ENCODE measurements around the gene ESRRG. TPM values are rescaled to one million over a fixed set of nuclear protein-coding genes. Genes with fewer than 3 reads are reported as not detected.

ESRRG gene
- polyA plus RNA-seq: 3.7 and 4.9 TPM in 2 replicates
- polyA minus RNA-seq: 16.1 and 30.1 TPM in 2 replicates

DNA sequence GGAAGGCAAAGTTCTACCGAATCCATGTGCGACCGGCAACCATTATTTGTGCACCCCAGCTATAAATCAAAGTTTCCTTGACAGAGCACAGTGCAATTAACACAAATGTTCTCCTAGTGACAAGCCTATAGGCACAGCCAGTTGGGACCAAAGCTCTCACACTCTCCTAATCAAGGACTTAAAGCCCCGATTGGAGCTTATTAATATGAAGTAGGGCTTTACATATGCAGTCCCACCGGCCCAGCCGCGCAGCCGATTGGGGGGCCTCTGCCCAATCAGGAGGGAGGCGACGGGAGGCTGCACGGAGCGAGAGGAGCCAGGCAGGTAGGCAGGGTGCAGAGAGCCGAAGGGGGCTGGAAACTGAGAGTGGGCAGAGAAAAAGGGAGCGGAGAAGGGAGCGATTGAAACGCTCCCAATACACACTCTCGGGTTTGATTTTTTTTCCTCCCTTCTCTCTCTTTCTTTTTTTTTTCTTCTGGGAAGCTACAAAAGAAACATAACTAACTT lies at the start of gene ESRRG:
Gene ESRRG, minus strand, starts transcription at position 156 of the 507 bp plus-strand sequence. Its CDS starts 130 bp downstream, at position 26.
- Histone ChIP-seq H3K79me2 (replicated peaks; ENCODE audit: insufficient read depth, low read length) (peaks cover 16% of the 10 kb centered on the region), H3F3A (ENCODE audit: insufficient read depth, low read length, poor library complexity, severe bottlenecking) (peaks cover 17% of the 10 kb centered on the region), H3K9ac (ENCODE audit: low read length) (peak within 1 kb of the TSS; percentile 34), H3K9me2 (ENCODE audit: insufficient read depth, low read length) (no peaks in the 10 kb centered on the region), H3K36me3 (ENCODE audit: insufficient read depth, low read length) (no peaks in the 10 kb centered on the region), H3K4me3 (ENCODE audit: low read length) (peak within 1 kb of the TSS; percentile 67), H4K20me1 (ENCODE audit: insufficient read depth) (no peaks in the 10 kb centered on the region), H3K27ac (ENCODE audit: low read length) (peak within 1 kb of the TSS; percentile 63), H3K9me3 (ENCODE audit: low read length) (no peaks in the 10 kb centered on the region), H3K4me2 (ENCODE audit: low read length) (peak within 1 kb of the TSS; percentile 77), H2AFZ (ENCODE audit: low read depth, low read length) (no peak within 1 kb of the TSS), H3K27me3 (ENCODE audit: insufficient read depth, low read depth, low read length) (no peaks in the 10 kb centered on the region)
- TF ChIP-seq POLR2AphosphoS5 (IDR thresholded peaks at IDR 0.05): peak; percentile 12
- TF ChIP-seq SMC3 (conservative IDR thresholded peaks at IDR 0.05; ENCODE audit: poor library complexity): peak; percentile 49
- TF ChIP-seq EP300 (conservative IDR thresholded peaks at IDR 0.05; ENCODE audit: poor library complexity, severe bottlenecking): no peak
- no peak for TF ChIP-seq REST (IDR thresholded peaks at IDR 0.05; ENCODE audit: borderline replicate concordance)
- TF ChIP-seq MXI1 (conservative IDR thresholded peaks at IDR 0.05; ENCODE audit: poor library complexity, severe bottlenecking): peak; percentile 82

- Histone ChIP-seq H3K27me3 (ENCODE audit: insufficient read depth, low read depth, low read length) (no peaks in the 10 kb centered on the region), H2AFZ (ENCODE audit: low read depth, low read length) (no peak overlapping the region), H3K9ac (ENCODE audit: low read length) (no peak overlapping the region), H3K36me3 (ENCODE audit: insufficient read depth, low read length) (no peaks in the 10 kb centered on the region), H3K4me2 (ENCODE audit: low read length) (no peak overlapping the region), H3K79me2 (replicated peaks; ENCODE audit: insufficient read depth, low read length) (no peaks in the 10 kb centered on the region), H3K9me2 (ENCODE audit: insufficient read depth, low read length) (no peaks in the 10 kb centered on the region), H3K27ac (ENCODE audit: low read length) (no peak overlapping the region), H3K4me3 (ENCODE audit: low read length) (no peak overlapping the region), H3K9me3 (ENCODE audit: low read length) (peaks cover 4% of the 10 kb centered on the region), H4K20me1 (ENCODE audit: insufficient read depth) (no peaks in the 10 kb centered on the region), H3F3A (ENCODE audit: insufficient read depth, low read length, poor library complexity, severe bottlenecking) (no peaks in the 10 kb centered on the region)
- TF ChIP-seq TAF1 (IDR thresholded peaks at IDR 0.05; ENCODE audit: low read depth) (no peak), POLR2AphosphoS5 (IDR thresholded peaks at IDR 0.05) (no peak), EZH2 (IDR thresholded peaks at IDR 0.05; ENCODE audit: borderline replicate concordance, insufficient read depth, low read length, poor library complexity, severe bottlenecking) (no peak), REST (IDR thresholded peaks at IDR 0.05; ENCODE audit: borderline replicate concordance) (no peak), CTCF (IDR thresholded peaks at IDR 0.05; ENCODE audit: poor library complexity, severe bottlenecking) (no peak), EP300 (conservative IDR thresholded peaks at IDR 0.05; ENCODE audit: poor library complexity, severe bottlenecking) (no peak)
Observed at GRCh38 chr1:216771922-216772321, 48.7 kb upstream of the ESRRG start.
